Kidney epithelial cell (primary cell): ENCODE data around the gene PPP1R12B. TPM values are rescaled to one million over a fixed set of nuclear protein-coding genes. Genes with fewer than 3 reads are reported as not detected.
"Not testable (repeated sequence)": the region's sequence is repeated elsewhere in the genome, so short reads cannot be mapped to it uniquely, and the experiment has no call there.

Source experiments
- DNase-seq: peaks from one replicate; pipeline ENCODE4 v3.0.0-alpha.2; 2010; ENCODE audit warnings: low read depth
- H3K27me3 ChIP-seq: 2 replicates; pipeline ENCODE4 v1.6.0; 2011; ENCODE audit warnings: low read length; ENCODE audit not compliant: control insufficient read depth, insufficient read depth
- H3K36me3 ChIP-seq: 2 replicates; pipeline ENCODE4 v1.5.1; 2011; ENCODE audit warnings: low read length; ENCODE audit not compliant: control insufficient read depth, insufficient read depth
- H3K4me3 ChIP-seq: 2 replicates; pipeline ENCODE4 v1.5.1; 2011; ENCODE audit warnings: low read depth, mild to moderate bottlenecking, control low read depth, low read length
- CTCF ChIP-seq: IDR thresholded peaks from 2 replicates; pipeline ENCODE4 v1.5.1; 2011; ENCODE audit warnings: mild to moderate bottlenecking, moderate library complexity, low read length, control low read depth, inconsistent platforms; ENCODE audit not compliant: insufficient read depth, poor library complexity, severe bottlenecking
- total RNA-seq: library from RNA; depleted of rRNA; stranded (reverse); fragments of >200 nt; gene quantifications from 2 replicates; pipeline ENCODE4 v1.2.3, GENCODE V29; 2015

The PPP1R12B gene
- total RNA-seq, 1 donor from 2014 or later: 6.8 TPM

- no peak for DNase-seq
- TF ChIP-seq CTCF: no peak
- no peaks in the 10 kb centered on the region for H3K27me3 ChIP-seq
- no peak overlapping the region for H3K4me3 ChIP-seq
- no peaks in the 10 kb centered on the region for H3K36me3 ChIP-seq
Measured at GRCh38 chr1:202498542-202498941, 150.0 kb downstream of the PPP1R12B start.

GRCh38 chr1:202499997-202500396 lies 151.5 kb downstream of the PPP1R12B start:
- H3K27me3 ChIP-seq, H3K36me3 ChIP-seq, H3K4me3 ChIP-seq, DNase-seq: not testable (repeated sequence)

DNA sequence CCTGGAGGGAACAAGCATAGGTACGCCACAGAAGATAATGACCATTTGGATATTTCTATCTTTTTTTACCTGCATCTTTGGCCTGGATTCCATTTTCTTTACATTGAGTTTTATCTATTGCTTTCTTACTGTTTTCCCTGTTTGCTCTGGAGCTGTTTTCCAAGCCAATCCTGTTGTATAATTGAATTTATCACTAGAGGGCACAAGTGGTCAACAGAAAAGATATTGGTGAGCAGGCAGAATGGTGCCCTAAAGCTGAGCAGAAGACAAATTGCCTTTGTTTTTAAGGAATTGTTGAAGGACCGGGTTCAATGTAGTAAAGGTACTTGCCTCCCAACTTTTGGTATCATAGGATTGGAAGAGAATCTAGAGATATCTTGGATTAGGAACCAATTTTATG lies 152.8 kb downstream of the PPP1R12B start:
- Histone ChIP-seq H3K36me3 (no peaks in the 10 kb centered on the region), H3K4me3 (no peak overlapping the region), H3K27me3 (no peaks in the 10 kb centered on the region)
- DNase-seq: no peak
- TF ChIP-seq CTCF: peak; percentile 27

GRCh38 chr1:202505356-202505755 lies 156.9 kb downstream of the PPP1R12B start:
- H3K36me3 ChIP-seq: no peaks in the 10 kb centered on the region
- H3K4me3 ChIP-seq: no peak overlapping the region
- DNase-seq: peak; percentile 44
- TF ChIP-seq CTCF: no peak
- no peaks in the 10 kb centered on the region for H3K27me3 ChIP-seq

DNA sequence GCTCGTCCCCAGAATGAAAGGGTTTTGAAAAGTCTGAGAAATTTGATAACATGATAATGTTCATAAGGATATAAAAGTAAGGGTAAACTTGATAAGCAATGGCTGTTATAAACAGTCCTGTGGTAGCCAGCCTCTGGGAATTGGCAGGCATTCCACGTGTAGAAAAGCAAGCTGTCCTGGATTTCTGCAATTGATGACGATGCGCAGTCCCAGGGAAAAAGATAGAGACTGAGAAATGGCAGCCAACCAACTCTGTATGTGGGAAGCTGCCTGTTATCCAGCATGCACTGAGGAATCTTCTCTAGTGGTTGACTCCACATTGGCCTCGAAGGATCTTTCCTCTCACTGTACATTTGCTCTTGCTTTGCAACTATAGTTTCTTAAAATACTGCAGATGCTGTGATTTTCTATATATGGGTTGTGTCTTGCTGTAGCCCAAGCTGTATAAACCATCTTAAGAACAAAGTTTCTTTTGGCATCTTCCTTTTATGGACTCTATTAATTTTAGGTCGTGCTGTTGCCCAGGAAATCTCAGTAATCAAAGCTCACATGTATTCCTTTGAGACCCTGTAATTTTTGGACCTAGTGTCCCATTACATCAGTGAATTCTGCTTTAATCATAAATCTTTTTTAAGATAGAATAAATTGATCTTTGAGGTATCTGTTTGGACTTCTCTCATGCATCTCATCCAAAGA lies 157.5 kb downstream of the PPP1R12B start:
- not testable (repeated sequence) for DNase-seq, H3K36me3 ChIP-seq, H3K27me3 ChIP-seq, H3K4me3 ChIP-seq

DNA sequence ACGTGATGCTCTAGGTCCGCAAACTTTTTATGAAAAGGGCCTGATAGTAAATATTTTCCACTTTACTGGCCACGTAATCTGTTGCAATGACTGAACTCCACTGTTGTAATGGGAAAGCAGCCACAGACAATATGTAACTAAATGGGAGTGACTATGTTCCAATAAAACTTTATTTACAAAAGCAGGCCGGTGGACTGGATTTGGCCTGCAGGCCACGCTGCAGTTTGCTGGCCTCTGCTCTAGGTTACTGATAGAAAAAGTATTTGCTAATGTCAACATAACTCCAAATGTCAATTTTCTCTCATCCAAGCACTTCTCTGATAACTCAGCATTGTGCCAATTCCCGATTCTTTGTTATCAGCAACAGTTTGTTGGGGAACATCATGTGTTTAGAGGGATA lies 160.4 kb downstream of the PPP1R12B start:
- not testable (repeated sequence) for H3K4me3 ChIP-seq, H3K36me3 ChIP-seq, H3K27me3 ChIP-seq, DNase-seq

DNA sequence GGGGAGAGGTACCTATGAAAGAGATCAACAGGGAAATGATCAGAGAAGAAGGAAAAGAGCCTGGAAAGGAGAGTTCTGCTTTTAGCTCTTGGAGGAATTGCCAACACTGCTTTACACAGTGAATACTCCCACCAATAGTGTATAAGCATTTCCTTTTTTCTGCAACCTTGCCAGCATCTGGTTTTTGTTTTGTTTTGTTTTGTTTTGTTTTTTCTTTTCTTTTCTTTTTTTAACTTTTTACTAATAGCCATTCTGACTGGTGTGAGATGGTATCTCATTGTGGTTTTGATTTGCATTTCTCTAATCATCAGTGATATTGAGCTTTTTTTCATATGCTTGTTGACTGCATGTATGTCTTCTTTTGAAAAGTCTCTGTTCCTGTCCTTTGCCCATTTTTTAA lies 165.4 kb downstream of the PPP1R12B start:
- H3K27me3 ChIP-seq, H3K4me3 ChIP-seq, DNase-seq: not testable (repeated sequence)

GRCh38 chr1:202516434-202516877 lies 168.0 kb downstream of the PPP1R12B start:
- no peak for TF ChIP-seq CTCF
- H3K4me3 ChIP-seq: no peak overlapping the region
- DNase-seq: no peak
- H3K27me3 ChIP-seq: no peaks in the 10 kb centered on the region
- H3K36me3 ChIP-seq: no peaks in the 10 kb centered on the region

More for the DNA sequence above, 165.4 kb downstream of the PPP1R12B start:
- H3K36me3 ChIP-seq: not testable (repeated sequence)

DNA sequence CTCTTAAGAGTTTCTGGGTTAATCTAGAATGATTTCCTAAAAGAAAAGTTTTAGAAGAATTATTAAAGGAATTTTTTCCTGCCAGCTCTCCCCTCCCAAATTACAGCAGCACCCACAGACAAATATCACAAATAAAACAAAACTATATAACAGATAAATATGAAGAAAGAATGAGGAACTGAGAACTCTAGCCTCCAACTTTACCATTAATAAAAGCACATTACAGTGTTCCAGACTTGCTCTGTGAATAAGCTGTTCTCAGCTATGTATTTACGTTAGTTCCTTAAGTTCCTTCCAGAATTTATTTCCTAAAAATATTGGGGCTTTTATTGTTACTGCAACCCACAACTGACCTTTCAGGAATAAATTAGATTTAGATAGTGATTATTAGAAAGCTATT lies 168.6 kb downstream of the PPP1R12B start:
- H3K4me3 ChIP-seq, H3K27me3 ChIP-seq, DNase-seq, H3K36me3 ChIP-seq: not testable (repeated sequence)

- not testable (repeated sequence) for H3K4me3 ChIP-seq, DNase-seq, H3K36me3 ChIP-seq, H3K27me3 ChIP-seq
Measured at GRCh38 chr1:202518180-202518579, 169.7 kb downstream of the PPP1R12B start.

- H3K4me3 ChIP-seq, H3K27me3 ChIP-seq, DNase-seq, H3K36me3 ChIP-seq: not testable (repeated sequence)
Measured at GRCh38 chr1:202518905-202519304, 170.4 kb downstream of the PPP1R12B start.
